Nephron progenitor cell (in vitro differentiated cells): Measurements from ENCODE around the gene CTAG1B.
"Not testable (repeated sequence)": the region's sequence is repeated elsewhere in the genome, so short reads cannot be mapped to it uniquely, and the experiment has no call there.

Experiments used
- DNase-seq: peaks from one replicate; pipeline ENCODE4 v3.0.0; 2021
- H3K27ac Mint-ChIP-seq: 2 replicates; pipeline ENCODE4 v1.8.0; 2021; ENCODE audit warnings: mild to moderate bottlenecking, moderate library complexity, mixed read lengths
- H3K27me3 Mint-ChIP-seq: 2 replicates; pipeline ENCODE4 v1.8.0; 2021; ENCODE audit warnings: mild to moderate bottlenecking, low read depth, mixed read lengths; ENCODE audit not compliant: poor library complexity
- H3K36me3 Mint-ChIP-seq: 2 replicates; pipeline ENCODE4 v1.8.0; 2021; ENCODE audit warnings: low read depth, mixed read lengths
- H3K4me1 Mint-ChIP-seq: 2 replicates; pipeline ENCODE4 v1.8.0; 2021; ENCODE audit warnings: mixed read lengths
- H3K4me3 Mint-ChIP-seq: 2 replicates; pipeline ENCODE4 v1.8.0; 2021; ENCODE audit warnings: mild to moderate bottlenecking, moderate library complexity, mixed read lengths
- H3K9me3 Mint-ChIP-seq: 2 replicates; pipeline ENCODE4 v1.8.0; 2021; ENCODE audit warnings: mild to moderate bottlenecking, moderate library complexity, mixed read lengths
- CTCF ChIP-seq: fragments of 200-600 bp; sonication (generic); IDR thresholded peaks from 2 replicates; pipeline ENCODE4 v1.5.0; 2021; ENCODE audit warnings: antibody characterized with exemption

The CTAG1B gene

GRCh38 chrX:154653048-154653401 lies 33.9 kb upstream of the CTAG1B start:
- Mint-ChIP-seq H3K36me3 (no peaks in the 10 kb centered on the region), H3K27me3 (no peaks in the 10 kb centered on the region), H3K27ac (no peak overlapping the region), H3K9me3 (peaks cover 56% of the 10 kb centered on the region), H3K4me1 (peaks cover 12% of the 10 kb centered on the region), H3K4me3 (no peak overlapping the region)
- no peak for DNase-seq
- TF ChIP-seq CTCF = no peak

- Mint-ChIP-seq H3K27ac (no peak overlapping the region), H3K9me3 (peaks cover 51% of the 10 kb centered on the region), H3K4me1 (peaks cover 12% of the 10 kb centered on the region), H3K4me3 (no peak overlapping the region), H3K27me3 (no peaks in the 10 kb centered on the region), H3K36me3 (no peaks in the 10 kb centered on the region)
- DNase-seq = no peak
- TF ChIP-seq CTCF = no peak
Observed at GRCh38 chrX:154652311-154653047, 33.4 kb upstream of the CTAG1B start.

GRCh38 chrX:154650221-154650510 lies 31.1 kb upstream of the CTAG1B start:
- no peaks in the 10 kb centered on the region for H3K36me3 Mint-ChIP-seq
- no peak overlapping the region for H3K4me3 Mint-ChIP-seq
- TF ChIP-seq CTCF = no peak
- H3K9me3 Mint-ChIP-seq = peaks cover 34% of the 10 kb centered on the region
- H3K27me3 Mint-ChIP-seq = no peaks in the 10 kb centered on the region
- peaks cover 12% of the 10 kb centered on the region for H3K4me1 Mint-ChIP-seq
- no peak overlapping the region for H3K27ac Mint-ChIP-seq
- no peak for DNase-seq

GRCh38 chrX:154649503-154650220 lies 30.6 kb upstream of the CTAG1B start:
- Mint-ChIP-seq H3K4me3 (no peak overlapping the region), H3K27ac (no peak overlapping the region), H3K4me1 (peaks cover 12% of the 10 kb centered on the region), H3K36me3 (no peaks in the 10 kb centered on the region), H3K27me3 (no peaks in the 10 kb centered on the region), H3K9me3 (peaks cover 29% of the 10 kb centered on the region)
- TF ChIP-seq CTCF = no peak
- no peak for DNase-seq

GRCh38 chrX:154648931-154649330 lies 29.8 kb upstream of the CTAG1B start:
- Mint-ChIP-seq H3K4me1 (peaks cover 12% of the 10 kb centered on the region), H3K27ac (peak overlapping the region; percentile 92), H3K9me3 (peaks cover 23% of the 10 kb centered on the region), H3K4me3 (no peak overlapping the region), H3K27me3 (no peaks in the 10 kb centered on the region), H3K36me3 (no peaks in the 10 kb centered on the region)
- DNase-seq = no peak
- TF ChIP-seq CTCF = no peak

- Mint-ChIP-seq H3K9me3 (peaks cover 17% of the 10 kb centered on the region), H3K4me1 (peaks cover 12% of the 10 kb centered on the region)
- not testable (repeated sequence) for DNase-seq, H3K36me3 Mint-ChIP-seq, H3K4me3 Mint-ChIP-seq, H3K27ac Mint-ChIP-seq, H3K27me3 Mint-ChIP-seq
Observed at GRCh38 chrX:154645745-154646378, 26.8 kb upstream of the CTAG1B start.

- not testable (repeated sequence) for H3K27ac Mint-ChIP-seq, DNase-seq, H3K9me3 Mint-ChIP-seq, H3K4me1 Mint-ChIP-seq, H3K36me3 Mint-ChIP-seq, H3K27me3 Mint-ChIP-seq, H3K4me3 Mint-ChIP-seq
Observed at GRCh38 chrX:154643708-154644107, 24.6 kb upstream of the CTAG1B start.

- H3K36me3 Mint-ChIP-seq, H3K27ac Mint-ChIP-seq, H3K4me1 Mint-ChIP-seq, DNase-seq, H3K4me3 Mint-ChIP-seq, H3K27me3 Mint-ChIP-seq, H3K9me3 Mint-ChIP-seq: not testable (repeated sequence)
Observed at GRCh38 chrX:154641740-154642139, 22.7 kb upstream of the CTAG1B start.

- H3K4me1 Mint-ChIP-seq, H3K27me3 Mint-ChIP-seq, H3K27ac Mint-ChIP-seq, H3K4me3 Mint-ChIP-seq, H3K9me3 Mint-ChIP-seq, H3K36me3 Mint-ChIP-seq, DNase-seq: not testable (repeated sequence)
Observed at GRCh38 chrX:154633661-154634060, 14.6 kb upstream of the CTAG1B start.
